GM19099 (cell line): ENCODE measurements around the gene CKS1B.

Experiments
- POLR2A ChIP-seq: IDR thresholded peaks from 3 replicates; pipeline ENCODE4 v1.6.1; 2011; ENCODE audit warnings: low read depth; ENCODE audit not compliant: insufficient read length; ENCODE audit errors: extremely low read depth

CKS1B gene

GRCh38 chr1:155018617-155019348 is 44.3 kb downstream of the CKS1B start:
- TF ChIP-seq POLR2A, result no peak

DNA sequence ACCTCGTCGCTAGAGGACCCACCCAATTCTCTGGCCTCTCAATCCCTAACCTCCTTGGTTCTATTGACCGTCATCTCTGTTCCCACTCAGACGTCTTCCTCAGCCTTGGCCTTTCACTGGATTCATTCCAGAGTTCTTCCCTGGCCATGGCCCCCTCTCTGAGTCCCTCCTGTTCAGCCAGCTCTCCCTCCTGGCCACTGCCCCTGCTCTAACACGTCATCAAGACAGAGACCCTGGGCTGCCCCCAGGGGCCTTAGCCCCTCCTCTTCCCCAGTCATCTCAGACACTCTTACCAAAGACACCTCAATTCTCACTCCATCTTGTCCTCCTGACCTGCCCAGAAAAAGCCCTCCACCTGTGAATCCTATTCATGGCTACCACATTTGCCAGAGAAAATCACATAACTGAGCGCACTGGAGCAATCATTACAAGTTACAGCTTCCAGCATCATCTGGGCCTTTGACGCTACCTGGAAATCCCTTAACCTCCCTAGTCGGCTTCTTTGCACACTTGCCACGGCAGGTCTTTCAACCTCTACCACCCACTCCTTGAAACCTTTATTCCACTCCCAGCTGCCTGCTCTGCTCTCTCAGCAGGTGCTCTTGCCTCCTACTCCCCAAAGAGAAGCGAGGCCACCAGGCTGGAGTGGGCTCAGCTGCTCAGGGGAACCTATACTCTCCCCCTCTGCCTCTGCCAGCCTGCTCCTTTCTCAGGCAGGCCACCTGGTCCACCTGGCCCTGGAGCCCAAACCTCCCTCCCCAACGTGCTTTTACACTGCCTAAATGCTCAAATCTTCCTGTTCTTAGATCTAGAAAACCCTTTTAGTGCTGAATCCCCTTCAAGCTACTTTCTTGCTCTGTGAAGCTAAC is 45.1 kb downstream of the CKS1B start:
- TF ChIP-seq POLR2A, result no peak

GRCh38 chr1:155022136-155022926 is 47.9 kb downstream of the CKS1B start:
- TF ChIP-seq POLR2A, result no peak

DNA sequence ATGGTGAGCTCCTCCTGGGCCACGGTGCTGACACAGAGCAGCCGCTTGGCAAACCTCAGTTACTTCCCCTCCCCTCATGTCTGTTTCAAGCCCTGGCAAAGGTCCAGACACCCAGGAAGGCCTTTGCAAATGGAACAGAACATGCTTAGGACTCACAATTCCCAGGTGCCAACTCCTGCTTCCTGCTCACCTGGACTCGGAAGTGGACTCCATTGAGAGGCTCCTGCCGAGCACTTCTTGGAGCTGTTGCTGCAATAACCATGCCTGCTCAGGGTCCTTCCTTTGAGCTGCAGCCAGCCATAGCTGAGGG is 48.4 kb downstream of the CKS1B start:
- no peak for TF ChIP-seq POLR2A

DNA sequence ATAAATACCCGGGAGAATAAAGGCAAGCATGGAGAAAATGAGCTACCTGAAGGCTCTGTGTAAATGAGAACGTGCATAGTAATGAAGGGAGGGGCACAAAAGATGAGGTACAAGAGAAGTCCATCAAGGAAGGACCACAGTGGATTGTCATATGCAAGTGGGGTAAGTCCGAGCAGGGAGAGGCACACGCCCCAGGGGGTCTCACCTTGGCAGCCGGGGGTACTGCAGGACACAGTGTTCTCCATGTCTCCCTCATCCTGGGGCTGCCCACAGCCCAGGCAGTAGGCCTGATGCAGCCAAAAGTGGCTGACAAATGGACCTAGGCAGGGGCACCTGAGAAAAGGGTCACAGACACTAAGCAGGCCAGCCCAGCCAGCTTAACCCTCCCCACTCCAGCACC is 49.1 kb downstream of the CKS1B start:
- no peak for TF ChIP-seq POLR2A

DNA sequence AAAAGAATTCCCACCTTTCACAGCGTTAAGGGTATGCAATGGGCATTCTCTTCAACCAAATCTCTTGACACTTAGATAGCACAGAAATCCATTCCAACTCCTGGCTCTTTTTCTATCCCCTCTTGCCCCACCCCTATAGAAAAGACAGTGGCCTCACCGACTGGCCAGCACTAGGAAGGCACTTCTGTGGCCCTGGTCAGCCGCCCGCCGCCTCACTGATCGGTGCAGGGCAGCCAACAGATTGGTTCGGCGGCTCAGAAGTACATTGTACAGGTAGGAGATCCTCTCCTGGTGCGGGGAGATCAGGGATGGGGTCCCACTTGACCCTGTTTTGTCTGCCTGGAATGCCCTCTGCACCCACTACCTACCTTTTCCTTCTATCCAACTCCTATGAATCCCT is 49.8 kb downstream of the CKS1B start:
- TF ChIP-seq POLR2A, result no peak

DNA sequence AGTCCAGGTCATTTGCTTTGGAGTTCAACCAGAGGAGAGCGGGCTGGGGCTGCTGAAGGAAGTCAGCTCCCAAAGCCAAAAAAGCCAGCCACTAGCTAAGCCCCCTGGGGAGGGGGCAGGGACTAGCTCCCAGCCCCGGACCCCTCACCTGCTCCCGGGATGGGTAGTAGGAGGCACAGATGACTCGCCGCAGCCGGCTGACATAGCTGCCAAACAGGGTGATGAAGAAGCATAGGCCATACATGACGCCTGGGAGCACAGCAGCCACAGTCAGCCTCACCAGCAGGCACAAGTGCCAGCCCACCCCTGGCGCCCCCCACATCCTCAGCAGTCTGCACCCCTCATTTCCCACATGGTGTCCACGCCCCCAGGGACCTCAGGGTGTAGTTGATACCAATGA is 51.7 kb downstream of the CKS1B start:
- TF ChIP-seq POLR2A, result no peak

DNA sequence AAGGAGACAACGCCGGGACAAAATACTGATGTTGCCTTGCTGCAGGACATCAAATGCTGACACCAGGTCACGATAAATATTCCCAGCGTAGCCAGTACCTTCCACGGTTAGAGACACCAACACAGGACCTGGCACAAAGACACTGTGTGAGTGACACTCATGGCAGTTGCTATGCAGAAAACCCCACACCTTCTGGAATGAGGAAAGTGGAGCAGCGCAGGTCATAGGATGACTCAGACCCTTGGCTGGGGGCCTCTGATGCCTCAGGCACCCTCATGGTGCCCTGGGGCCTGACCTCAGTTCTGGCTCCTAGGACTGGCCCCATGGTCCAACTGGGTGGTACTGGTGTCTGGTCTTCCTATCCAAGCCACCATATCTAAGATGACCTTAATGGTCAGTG is 52.1 kb downstream of the CKS1B start:
- no peak for TF ChIP-seq POLR2A
